Keratinocyte (primary cell): Measurements from ENCODE around the gene ACR. TPM values are rescaled to one million over a fixed set of nuclear protein-coding genes. Genes with fewer than 3 reads are reported as not detected.

ENCODE experiments used
- DNase-seq: peaks from one replicate; pipeline ENCODE4 v3.0.0-alpha.2; 2011; ENCODE audit warnings: low read depth, missing footprints, low spot score
- FAIRE-seq: peaks from 2 replicates; lab custom pipeline; 2011; peaks lifted over from hg19 to GRCh38; lab: Jason Lieb, UNC
- H2AFZ ChIP-seq: 2 replicates; pipeline ENCODE4 v1.6.0; 2012; ENCODE audit warnings: low read length, control low read depth, inconsistent platforms; ENCODE audit not compliant: control insufficient read depth
- H3K27ac ChIP-seq: 2 replicates; pipeline ENCODE4 v1.5.1; 2011; ENCODE audit warnings: low read length; ENCODE audit not compliant: control insufficient read depth, insufficient read depth
- H3K27me3 ChIP-seq: 3 replicates; pipeline ENCODE4 v1.6.0; 2011; ENCODE audit warnings: low read length; ENCODE audit not compliant: control insufficient read depth, insufficient read depth; ENCODE audit errors: extremely low read depth
- H3K36me3 ChIP-seq, 2 experiments: 2 replicates in 1 of 2; 3 replicates in 1 of 2; pipeline ENCODE4 v1.5.1; 2011; ENCODE audit warnings: low read length in 2 of 2, mild to moderate bottlenecking in 1 of 2; ENCODE audit not compliant: control insufficient read depth in 2 of 2, insufficient read depth in 2 of 2; ENCODE audit errors: extremely low read depth in 1 of 2
- H3K4me1 ChIP-seq: 3 replicates; pipeline ENCODE4 v1.5.1; 2011; ENCODE audit warnings: low read length; ENCODE audit not compliant: control insufficient read depth, insufficient read depth; ENCODE audit errors: extremely low read depth
- H3K4me2 ChIP-seq: 3 replicates; pipeline ENCODE4 v1.6.0; 2011; ENCODE audit warnings: low read depth, low read length; ENCODE audit not compliant: control insufficient read depth, insufficient read depth; ENCODE audit errors: extremely low read depth
- H3K4me3 ChIP-seq, 3 experiments: fragments of 200-600 bp in 1 of 3; sonication (generic) in 1 of 3; 2 replicates in 2 of 3; 3 replicates in 1 of 3; pipeline ENCODE4 v1.5.1; 2011 to 2016; ENCODE audit warnings: low read length in 3 of 3, mild to moderate bottlenecking in 3 of 3, control low read depth in 2 of 3, inconsistent platforms in 1 of 3, low read depth in 1 of 3, mixed read lengths in 1 of 3, mixed run types in 1 of 3, moderate library complexity in 1 of 3; ENCODE audit not compliant: control insufficient read depth in 2 of 3, insufficient read depth in 2 of 3; ENCODE audit errors: extremely low read depth in 1 of 3
- H3K79me2 ChIP-seq: 2 replicates; pipeline ENCODE4 v1.6.0; 2012; ENCODE audit warnings: low read length; ENCODE audit not compliant: control insufficient read depth, insufficient read depth
- H3K9ac ChIP-seq: 3 replicates; pipeline ENCODE4 v1.6.0; 2011; ENCODE audit warnings: low read length; ENCODE audit not compliant: control insufficient read depth, insufficient read depth; ENCODE audit errors: extremely low read depth
- H3K9me1 ChIP-seq: 3 replicates; pipeline ENCODE4 v1.6.0; 2011; ENCODE audit warnings: low read length; ENCODE audit not compliant: control insufficient read depth, insufficient read depth; ENCODE audit errors: extremely low read depth
- H3K9me3 ChIP-seq: 2 replicates; pipeline ENCODE4 v1.5.1; 2012; ENCODE audit warnings: low read depth, low read length; ENCODE audit not compliant: control insufficient read depth
- H4K20me1 ChIP-seq: 3 replicates; pipeline ENCODE4 v1.6.0; 2011; ENCODE audit warnings: low read length; ENCODE audit not compliant: control insufficient read depth, insufficient read depth; ENCODE audit errors: extremely low read depth
- EZH2 ChIP-seq: IDR thresholded peaks from one replicate; pipeline ENCODE4 v1.6.1; 2012; ENCODE audit warnings: inconsistent platforms, mild to moderate bottlenecking, low read length, moderate library complexity
- dilution Hi-C: fragments of 300-500 bp; cut with MboI; formaldehyde crosslinking; loops from one replicate; pipeline ENCODE4 v1.7.0; 2020; ENCODE audit warnings: low sequenced_read_pairs; ENCODE audit not compliant: extremely low pct_ligation_motif_present
- polyA plus RNA-seq, 5 experiments: library from polyadenylated mRNA; depleted of rRNA in 3 of 5; stranded (reverse) in 3 of 5; stranded (forward) in 1 of 5; unstranded in 1 of 5; fragments of >200 nt; gene quantifications; 1 replicate in 1 of 5; 2 replicates in 3 of 5; 3 replicates in 1 of 5; pipeline versions ENCODE4 v1.2.1 to v1.2.3, GENCODE V29; 2011 to 2012; ENCODE audit warnings: missing spikeins in 2 of 5, low read depth in 1 of 5, low replicate concordance in 1 of 5
- TF ChIP-seq, protein P1 (sequence below), 3 experiments: IDR thresholded peaks in 1 of 3; conservative IDR thresholded peaks in 1 of 3; optimal IDR thresholded peaks in 1 of 3; 2 replicates in 2 of 3; 3 replicates in 1 of 3; pipeline versions ENCODE3 to v1.5.1; 2011; ENCODE audit warnings: low read length in 3 of 3, mild to moderate bottlenecking in 3 of 3, moderate library complexity in 2 of 3, control low read depth in 1 of 3, inconsistent platforms in 1 of 3; ENCODE audit not compliant: insufficient read depth in 2 of 3; ENCODE audit errors: extremely low read depth in 1 of 3

The ACR gene
- polyA plus RNA-seq, 1 donor (not counting 4 experiments of a cell fraction or from before 2014, with no cell fraction given): not detected

DNA sequence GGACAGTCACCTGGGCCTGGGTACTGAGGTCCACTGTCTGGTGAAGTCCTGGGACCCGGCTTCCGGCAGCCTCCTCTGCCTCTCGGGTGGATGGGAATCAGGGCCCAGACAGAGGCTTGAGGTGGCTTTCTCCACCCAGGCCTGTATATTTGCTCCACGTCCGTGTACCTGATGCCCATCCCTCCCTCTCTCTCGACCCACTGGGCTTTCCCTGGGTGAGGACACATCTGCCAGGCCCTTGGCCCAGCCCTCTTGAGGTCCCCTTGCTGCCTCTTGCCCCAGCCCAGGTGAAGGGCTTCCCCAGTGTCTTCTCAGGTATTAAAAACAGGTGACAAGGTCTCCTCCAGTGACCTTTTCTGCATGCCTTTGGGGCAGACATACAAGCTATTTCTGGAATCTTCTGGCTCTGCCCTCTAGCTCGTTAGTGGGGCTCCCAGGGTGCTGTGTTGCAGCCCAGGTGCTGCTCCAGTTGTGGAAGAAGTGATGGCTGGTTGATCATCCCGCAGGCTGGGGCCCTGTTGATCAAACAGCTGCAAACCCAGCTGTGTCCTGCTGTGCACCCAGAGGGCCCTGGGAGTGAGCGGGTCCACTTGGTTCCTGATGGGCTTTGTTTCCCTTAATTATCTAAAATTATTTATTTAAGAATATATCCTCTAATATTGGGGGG is 25.5 kb upstream of the ACR start:
- Histone ChIP-seq H3K9me1 (no peaks in the 10 kb centered on the region), H3K27me3 (no peaks in the 10 kb centered on the region), H2AFZ (no peak overlapping the region), H3K36me3 (peaks cover 0 to 6% of the 10 kb centered on the region in 2 experiments), H3K4me3 (no peak overlapping the region), H3K9ac (no peak overlapping the region), H3K4me2 (no peak overlapping the region), H3K79me2 (no peaks in the 10 kb centered on the region), H4K20me1 (peaks cover 2% of the 10 kb centered on the region), H3K27ac (no peak overlapping the region), H3K4me1 (no peaks in the 10 kb centered on the region), H3K9me3 (no peaks in the 10 kb centered on the region)
- dilution Hi-C loops: no loop called here
- TF ChIP-seq EZH2: no peak
- TF ChIP-seq, protein P1, sequence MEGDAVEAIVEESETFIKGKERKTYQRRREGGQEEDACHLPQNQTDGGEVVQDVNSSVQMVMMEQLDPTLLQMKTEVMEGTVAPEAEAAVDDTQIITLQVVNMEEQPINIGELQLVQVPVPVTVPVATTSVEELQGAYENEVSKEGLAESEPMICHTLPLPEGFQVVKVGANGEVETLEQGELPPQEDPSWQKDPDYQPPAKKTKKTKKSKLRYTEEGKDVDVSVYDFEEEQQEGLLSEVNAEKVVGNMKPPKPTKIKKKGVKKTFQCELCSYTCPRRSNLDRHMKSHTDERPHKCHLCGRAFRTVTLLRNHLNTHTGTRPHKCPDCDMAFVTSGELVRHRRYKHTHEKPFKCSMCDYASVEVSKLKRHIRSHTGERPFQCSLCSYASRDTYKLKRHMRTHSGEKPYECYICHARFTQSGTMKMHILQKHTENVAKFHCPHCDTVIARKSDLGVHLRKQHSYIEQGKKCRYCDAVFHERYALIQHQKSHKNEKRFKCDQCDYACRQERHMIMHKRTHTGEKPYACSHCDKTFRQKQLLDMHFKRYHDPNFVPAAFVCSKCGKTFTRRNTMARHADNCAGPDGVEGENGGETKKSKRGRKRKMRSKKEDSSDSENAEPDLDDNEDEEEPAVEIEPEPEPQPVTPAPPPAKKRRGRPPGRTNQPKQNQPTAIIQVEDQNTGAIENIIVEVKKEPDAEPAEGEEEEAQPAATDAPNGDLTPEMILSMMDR (optimal IDR thresholded peaks at IDR 0.05 in 1 of 3, IDR thresholded peaks at IDR 0.05 in 1 of 3, conservative IDR thresholded peaks at IDR 0.05 in 1 of 3; ENCODE audit: extremely low read depth in 1 of 3, insufficient read depth in 2 of 3, low read length in 3 of 3): no peak
- FAIRE-seq: no peak
- DNase-seq: no peak

DNA sequence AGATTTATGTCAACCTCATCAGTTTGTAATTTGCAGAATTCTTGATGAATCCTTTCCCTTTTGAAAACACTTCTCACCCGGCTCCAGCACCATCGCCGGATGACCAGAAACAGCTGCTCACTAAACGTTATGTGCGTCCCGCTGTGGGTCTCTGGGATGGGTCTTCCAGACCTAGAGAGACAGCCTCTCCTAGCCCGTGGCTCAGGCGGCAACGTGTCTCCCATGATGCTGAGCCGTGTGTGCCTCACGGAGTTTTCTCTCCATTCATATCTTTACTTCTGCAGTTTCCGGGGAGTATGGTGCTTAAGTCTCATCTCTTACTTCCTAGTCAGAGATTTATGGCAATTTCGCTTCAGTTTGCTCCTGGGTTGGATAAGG is 25.0 kb upstream of the ACR start:
- Histone ChIP-seq H3K27me3 (no peaks in the 10 kb centered on the region), H3K9ac (no peak overlapping the region), H4K20me1 (peaks cover 2% of the 10 kb centered on the region), H3K9me3 (no peaks in the 10 kb centered on the region), H3K36me3 (peaks cover 0 to 6% of the 10 kb centered on the region in 2 experiments), H3K9me1 (no peaks in the 10 kb centered on the region), H2AFZ (no peak overlapping the region), H3K4me3 (no peak overlapping the region), H3K4me2 (no peak overlapping the region), H3K79me2 (no peaks in the 10 kb centered on the region), H3K4me1 (no peaks in the 10 kb centered on the region), H3K27ac (no peak overlapping the region)
- DNase-seq (no peak), FAIRE-seq (no peak)
- dilution Hi-C loops: no loop called here
- TF ChIP-seq EZH2: no peak
- TF ChIP-seq, protein P1 (optimal IDR thresholded peaks at IDR 0.05 in 1 of 3, IDR thresholded peaks at IDR 0.05 in 1 of 3, conservative IDR thresholded peaks at IDR 0.05 in 1 of 3; ENCODE audit: extremely low read depth in 1 of 3, insufficient read depth in 2 of 3, low read length in 3 of 3): no peak
